Stimulated activated CD8-positive, alpha-beta memory T cell treated with anti-CD3 and anti-CD28 coated beads, Interleukin-12 subunit alpha, Interleukin-12 subunit beta, amount 100 ng/mL, for 24 hours (primary cell): Measurements from ENCODE around the gene IFNE.
"Not testable (repeated sequence)": the region's sequence is repeated elsewhere in the genome, so short reads cannot be mapped to it uniquely, and the experiment has no call there.

ENCODE experiments used
- DNase-seq: peaks from one replicate; pipeline ENCODE4 v3.0.0-alpha.2; 2020; ENCODE audit errors: extremely low read depth

The IFNE gene

GRCh38 chr9:21491756-21492155 is 9.6 kb upstream of the IFNE start:
- DNase-seq, result no peak

- DNase-seq, result no peak
Observed at GRCh38 chr9:21481470-21482056, 550 bp downstream of the IFNE start.

- DNase-seq, result no peak
Observed at GRCh38 chr9:21479152-21479702, 2.9 kb downstream of the IFNE start.

- DNase-seq, result no peak
Observed at GRCh38 chr9:21477466-21477865, 4.6 kb downstream of the IFNE start.

- no peak for DNase-seq
Observed at GRCh38 chr9:21473236-21473635, 8.9 kb downstream of the IFNE start.

- no peak for DNase-seq
Observed at GRCh38 chr9:21470126-21470525, 12.0 kb downstream of the IFNE start.

GRCh38 chr9:21465859-21466518 is 16.1 kb downstream of the IFNE start:
- no peak for DNase-seq

- DNase-seq, result no peak
Observed at GRCh38 chr9:21465138-21465537, 17.0 kb downstream of the IFNE start.

- DNase-seq, result no peak
Observed at GRCh38 chr9:21461377-21461776, 20.7 kb downstream of the IFNE start.

GRCh38 chr9:21455320-21455719 is 26.8 kb downstream of the IFNE start:
- DNase-seq, result no peak

- DNase-seq, result no peak
Observed at GRCh38 chr9:21454149-21454548, 28.0 kb downstream of the IFNE start.

- DNase-seq, result no peak
Observed at GRCh38 chr9:21452681-21453080, 29.4 kb downstream of the IFNE start.

- DNase-seq, result no peak
Observed at GRCh38 chr9:21450733-21451394, 31.2 kb downstream of the IFNE start.

GRCh38 chr9:21449312-21449711 is 32.8 kb downstream of the IFNE start:
- not testable (repeated sequence) for DNase-seq

- DNase-seq, result no peak
Observed at GRCh38 chr9:21443849-21444625, 38.1 kb downstream of the IFNE start.

GRCh38 chr9:21440139-21440538 is 42.0 kb downstream of the IFNE start, which contains the start of gene IFNA1:
Gene IFNA1 (plus strand): TSS chr9:21440439. CDS start chr9:21440508, 69 bp downstream.
- no peak for DNase-seq

GRCh38 chr9:21435015-21435383 is 47.1 kb downstream of the IFNE start:
- DNase-seq, result not testable (repeated sequence)

- no peak for DNase-seq
Observed at GRCh38 chr9:21434202-21435014, 47.7 kb downstream of the IFNE start.

- no peak for DNase-seq
Observed at GRCh38 chr9:21432672-21433425, 49.3 kb downstream of the IFNE start.
